GM23338 (cell line): ENCODE results near the gene LDLRAD3.

Experiments used
- CREB1 ChIP-seq: fragments of 250-450 bp; sonication (Bioruptor Pico); IDR thresholded peaks from 2 replicates; pipeline ENCODE4 v1.5.0; 2020; ENCODE audit warnings: low read depth, mild to moderate bottlenecking, moderate library complexity
- CTCF ChIP-seq, 2 experiments: fragments of 200-600 bp in 1 of 2; sonication (generic) in 1 of 2; conservative IDR thresholded peaks; 2 replicates each; pipeline versions ENCODE4 v1.5.1 to v1.6.1; 2016 to 2017; ENCODE audit warnings: antibody characterized with exemption in 2 of 2, low read depth in 2 of 2, mild to moderate bottlenecking in 2 of 2, moderate library complexity in 1 of 2
- EZH2 ChIP-seq: fragments of 200-600 bp; sonication (generic); IDR thresholded peaks from one replicate; pipeline ENCODE4 v1.8.0; 2017; ENCODE audit warnings: antibody characterized with exemption, mild to moderate bottlenecking, low read depth; ENCODE audit not compliant: unreplicated experiment
- EZH2phosphoT487 ChIP-seq: fragments of 200-600 bp; sonication (generic); IDR thresholded peaks from one replicate; pipeline ENCODE4 v1.8.1; 2018; ENCODE audit warnings: antibody characterized with exemption; ENCODE audit not compliant: unreplicated experiment
- JUNB ChIP-seq: IDR thresholded peaks from one replicate; pipeline ENCODE4 v1.6.1; 2016; ENCODE audit warnings: antibody characterized with exemption; ENCODE audit not compliant: unreplicated experiment
- POLR2AphosphoS5 ChIP-seq: IDR thresholded peaks from 2 replicates; pipeline ENCODE4 v1.6.1; 2016; ENCODE audit warnings: antibody characterized with exemption, low read depth
- REST ChIP-seq: IDR thresholded peaks from one replicate; pipeline ENCODE4 v1.6.1; 2018; ENCODE audit warnings: antibody characterized with exemption; ENCODE audit not compliant: unreplicated experiment
- STAT1 ChIP-seq: IDR thresholded peaks from one replicate; pipeline ENCODE4 v1.6.1; 2016; ENCODE audit warnings: antibody characterized with exemption; ENCODE audit not compliant: unreplicated experiment
- ZNF114 ChIP-seq: fragments of 250-450 bp; sonication (Bioruptor Pico); IDR thresholded peaks from 2 replicates; pipeline ENCODE4 v1.5.0; 2020; ENCODE audit warnings: mild to moderate bottlenecking, moderate library complexity
- ZNF331 ChIP-seq: fragments of 250-450 bp; sonication (Bioruptor Pico); IDR thresholded peaks from 2 replicates; pipeline ENCODE4 v1.5.0; 2020; ENCODE audit warnings: low read depth, mild to moderate bottlenecking, moderate library complexity

- no peak for TF ChIP-seq CTCF (conservative IDR thresholded peaks at IDR 0.05; ENCODE audit: low read depth in 2 of 2)
- no peak for TF ChIP-seq JUNB
- TF ChIP-seq REST, result no peak
- no peak for TF ChIP-seq POLR2AphosphoS5
- TF ChIP-seq EZH2, result no peak
- no peak for TF ChIP-seq STAT1
- no peak for TF ChIP-seq CREB1 (CRISPR knock-in tag)
- no peak for TF ChIP-seq EZH2phosphoT487
- no peak for TF ChIP-seq ZNF114 (CRISPR knock-in tag)
- no peak for TF ChIP-seq ZNF331
Observed at GRCh38 chr11:36150986-36151385, 207.1 kb downstream of the LDLRAD3 start.
